Astrocyte of the spinal cord (primary cell): ENCODE data around the gene EFNB3.

ENCODE experiments used
- DNase-seq: peaks from one replicate; pipeline ENCODE4 v3.0.0; 2011; ENCODE audit warnings: low read depth, low spot score
- H3K4me3 ChIP-seq: 2 replicates; pipeline ENCODE4 v1.5.1; 2011; ENCODE audit warnings: low read depth, mild to moderate bottlenecking, low read length, moderate library complexity
- in situ Hi-C: cut with HindIII; loops from 2 replicates; pipeline ENCODE4 v1.10.0; 2017; ENCODE audit warnings: low sequenced_read_pairs
- TF ChIP-seq, protein P1 (sequence below): IDR thresholded peaks from 2 replicates; pipeline ENCODE4 v1.5.1; 2012; ENCODE audit warnings: low read depth, mild to moderate bottlenecking, low read length, inconsistent platforms

Gene EFNB3

GRCh38 chr17:7750321-7750821 lies 45.4 kb downstream of the EFNB3 start:
- peak; percentile 90 for DNase-seq
- in situ Hi-C loops: no loop called here
- TF ChIP-seq, protein P1, sequence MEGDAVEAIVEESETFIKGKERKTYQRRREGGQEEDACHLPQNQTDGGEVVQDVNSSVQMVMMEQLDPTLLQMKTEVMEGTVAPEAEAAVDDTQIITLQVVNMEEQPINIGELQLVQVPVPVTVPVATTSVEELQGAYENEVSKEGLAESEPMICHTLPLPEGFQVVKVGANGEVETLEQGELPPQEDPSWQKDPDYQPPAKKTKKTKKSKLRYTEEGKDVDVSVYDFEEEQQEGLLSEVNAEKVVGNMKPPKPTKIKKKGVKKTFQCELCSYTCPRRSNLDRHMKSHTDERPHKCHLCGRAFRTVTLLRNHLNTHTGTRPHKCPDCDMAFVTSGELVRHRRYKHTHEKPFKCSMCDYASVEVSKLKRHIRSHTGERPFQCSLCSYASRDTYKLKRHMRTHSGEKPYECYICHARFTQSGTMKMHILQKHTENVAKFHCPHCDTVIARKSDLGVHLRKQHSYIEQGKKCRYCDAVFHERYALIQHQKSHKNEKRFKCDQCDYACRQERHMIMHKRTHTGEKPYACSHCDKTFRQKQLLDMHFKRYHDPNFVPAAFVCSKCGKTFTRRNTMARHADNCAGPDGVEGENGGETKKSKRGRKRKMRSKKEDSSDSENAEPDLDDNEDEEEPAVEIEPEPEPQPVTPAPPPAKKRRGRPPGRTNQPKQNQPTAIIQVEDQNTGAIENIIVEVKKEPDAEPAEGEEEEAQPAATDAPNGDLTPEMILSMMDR: no peak
- no peak overlapping the region for H3K4me3 ChIP-seq

GRCh38 chr17:7754656-7755055 lies 49.7 kb downstream of the EFNB3 start:
- H3K4me3 ChIP-seq: no peak overlapping the region
- TF ChIP-seq, protein P1: no peak
- in situ Hi-C loops: no loop called here
- DNase-seq: no peak

DNA sequence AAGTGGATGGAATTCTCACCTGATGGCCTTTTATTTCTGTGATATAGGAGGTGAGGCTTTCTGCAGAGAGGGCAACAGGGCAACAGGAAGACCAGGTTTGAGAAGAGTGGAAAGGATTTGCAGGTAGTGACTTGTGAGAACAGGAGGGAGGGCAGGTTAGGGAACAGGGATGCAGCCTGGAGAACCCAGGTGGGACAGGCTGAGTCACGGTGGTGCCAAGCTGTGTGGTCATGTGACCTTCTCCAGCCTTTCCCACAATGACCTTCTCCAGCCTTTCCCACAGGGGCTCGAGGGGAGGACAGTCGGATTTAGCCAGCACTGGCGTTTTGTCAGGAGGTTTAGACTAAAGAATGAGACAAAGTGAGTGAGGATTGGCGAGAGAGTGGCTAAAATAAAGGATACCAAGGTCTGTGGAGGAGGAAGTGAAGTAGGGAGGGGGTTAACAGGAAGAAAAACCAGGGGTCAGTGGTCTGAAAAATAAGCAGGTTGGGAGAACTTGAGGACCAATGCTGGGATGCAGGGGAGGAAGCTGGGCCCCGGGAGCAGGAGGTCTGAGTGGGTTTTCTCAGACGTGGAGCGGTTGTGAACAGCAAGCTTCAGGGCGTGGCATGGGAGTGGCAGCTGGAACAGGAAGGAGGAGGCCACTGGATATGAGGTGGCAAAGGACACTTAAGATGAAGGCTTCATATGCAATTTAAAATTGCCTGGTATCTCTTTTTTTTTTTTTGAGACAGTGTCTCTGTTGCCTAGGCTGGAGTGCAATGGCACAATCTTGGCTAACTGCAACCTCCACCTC lies 50.3 kb downstream of the EFNB3 start:
- TF ChIP-seq, protein P1: no peak
- no peak for DNase-seq
- no peak overlapping the region for H3K4me3 ChIP-seq
- in situ Hi-C loops: no loop called here

DNA sequence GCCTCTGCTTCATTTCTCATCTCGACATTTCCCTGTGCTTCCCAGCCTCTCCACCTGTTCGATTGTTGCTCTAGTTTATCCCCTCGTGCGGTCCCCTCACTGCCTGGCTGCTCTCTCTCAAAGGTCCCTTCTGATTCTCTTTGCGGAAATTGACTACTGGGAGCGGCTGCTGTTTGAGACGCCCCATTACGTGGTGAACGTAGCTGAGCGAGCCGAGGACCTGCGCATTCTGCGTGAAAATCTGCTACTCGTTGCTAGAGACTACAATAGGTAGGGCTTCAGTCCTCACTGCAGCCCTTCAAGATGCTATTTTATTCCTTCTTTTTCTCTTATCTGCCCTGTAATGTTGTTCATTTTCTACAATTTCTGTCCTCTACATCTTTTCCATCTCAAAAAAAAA lies 52.0 kb downstream of the EFNB3 start:
- TF ChIP-seq, protein P1: no peak
- in situ Hi-C loops: no loop called here
- H3K4me3 ChIP-seq: no peak overlapping the region
- no peak for DNase-seq
